Stomach (tissue), 4 donors: Measurements from ENCODE around the gene UFSP1.

Experiments
- EP300 ChIP-seq: sonication (generic); formaldehyde crosslinking; IDR thresholded peaks from one replicate; pipeline ENCODE4 v1.6.1; 2017; ENCODE audit warnings: antibody characterized with exemption
- POLR2AphosphoS5 ChIP-seq, 3 donors: sonication (generic); formaldehyde crosslinking; IDR thresholded peaks; one replicate each; pipeline ENCODE4 v1.6.1; 2016; ENCODE audit warnings: antibody characterized with exemption in 3 of 3

- no peak for TF ChIP-seq POLR2AphosphoS5 (IDR thresholded peaks at IDR 0.05)
- no peak for TF ChIP-seq EP300
Observed at GRCh38 chr7:100890653-100891567, 1.4 kb upstream of the UFSP1 start.
